ENCODE measurements around the gene MAP3K5. TPM values are rescaled to one million over a fixed set of nuclear protein-coding genes. Genes with fewer than 3 reads are reported as not detected.

The MAP3K5 gene
- total RNA-seq, 1 donor from 2014 or later = 31.2 TPM

DNA sequence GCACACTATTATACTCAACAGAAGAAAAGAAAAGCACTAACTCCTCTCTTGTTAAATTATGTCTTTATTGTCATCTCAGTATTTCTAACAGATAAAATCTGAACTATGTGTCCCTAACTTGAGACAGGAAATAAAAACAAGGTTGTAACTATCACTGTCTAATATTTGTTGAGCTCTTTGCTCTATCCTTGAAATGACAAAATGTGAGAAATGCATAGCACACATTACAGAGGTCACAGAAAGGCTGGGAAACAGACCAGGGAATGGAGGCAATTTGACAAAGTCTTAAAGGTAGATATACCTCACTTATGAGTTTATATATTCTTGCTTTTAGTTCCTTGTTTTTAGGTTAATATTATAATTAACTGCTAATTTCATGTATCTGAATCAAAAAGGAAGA lies 139.6 kb downstream of the MAP3K5 start:
- H3K9me3 ChIP-seq = no peaks in the 10 kb centered on the region
- no peaks in the 10 kb centered on the region for H3K4me1 ChIP-seq
- H3K4me3 ChIP-seq = no peak overlapping the region
- no peak overlapping the region for H3K27ac ChIP-seq
- intact Hi-C loops (cut with DNase I) = no loop called here
- DNase-seq (ENCODE audit: extremely low spot score in 2 of 2) = no peak
- H3K27me3 ChIP-seq = no peaks in the 10 kb centered on the region
- TF ChIP-seq, protein P1, sequence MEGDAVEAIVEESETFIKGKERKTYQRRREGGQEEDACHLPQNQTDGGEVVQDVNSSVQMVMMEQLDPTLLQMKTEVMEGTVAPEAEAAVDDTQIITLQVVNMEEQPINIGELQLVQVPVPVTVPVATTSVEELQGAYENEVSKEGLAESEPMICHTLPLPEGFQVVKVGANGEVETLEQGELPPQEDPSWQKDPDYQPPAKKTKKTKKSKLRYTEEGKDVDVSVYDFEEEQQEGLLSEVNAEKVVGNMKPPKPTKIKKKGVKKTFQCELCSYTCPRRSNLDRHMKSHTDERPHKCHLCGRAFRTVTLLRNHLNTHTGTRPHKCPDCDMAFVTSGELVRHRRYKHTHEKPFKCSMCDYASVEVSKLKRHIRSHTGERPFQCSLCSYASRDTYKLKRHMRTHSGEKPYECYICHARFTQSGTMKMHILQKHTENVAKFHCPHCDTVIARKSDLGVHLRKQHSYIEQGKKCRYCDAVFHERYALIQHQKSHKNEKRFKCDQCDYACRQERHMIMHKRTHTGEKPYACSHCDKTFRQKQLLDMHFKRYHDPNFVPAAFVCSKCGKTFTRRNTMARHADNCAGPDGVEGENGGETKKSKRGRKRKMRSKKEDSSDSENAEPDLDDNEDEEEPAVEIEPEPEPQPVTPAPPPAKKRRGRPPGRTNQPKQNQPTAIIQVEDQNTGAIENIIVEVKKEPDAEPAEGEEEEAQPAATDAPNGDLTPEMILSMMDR (IDR thresholded peaks at IDR 0.05) = no peak
- TF ChIP-seq POLR2AphosphoS5 (IDR thresholded peaks at IDR 0.05; ENCODE audit: insufficient read depth in 1 of 2, low read depth in 1 of 2) (no peak), POLR2A (IDR thresholded peaks at IDR 0.05) (no peak)
- no peaks in the 10 kb centered on the region for H3K36me3 ChIP-seq

DNA sequence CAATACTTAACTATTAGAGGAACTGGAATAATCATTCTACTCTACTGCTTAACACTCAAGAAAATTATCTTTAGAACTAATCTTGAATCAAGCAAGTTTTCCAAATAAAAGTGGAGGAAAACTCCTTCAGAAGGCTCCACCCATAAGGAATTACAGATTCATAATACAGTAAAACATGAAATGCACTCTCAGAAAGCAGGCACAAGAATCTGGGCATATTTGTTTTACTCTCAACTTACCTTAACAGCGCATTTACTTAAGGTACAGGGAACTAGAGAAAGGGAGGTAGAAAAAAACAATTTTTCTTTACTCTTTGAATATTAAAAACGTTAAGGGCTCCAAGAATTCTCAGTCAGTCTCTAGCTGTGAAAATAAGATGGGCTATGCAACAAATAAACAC lies 140.3 kb downstream of the MAP3K5 start:
- Histone ChIP-seq H3K4me1 (peaks cover 4% of the 10 kb centered on the region), H3K9me3 (no peaks in the 10 kb centered on the region), H3K4me3 (no peak overlapping the region), H3K27ac (no peak overlapping the region), H3K36me3 (no peaks in the 10 kb centered on the region), H3K27me3 (no peaks in the 10 kb centered on the region)
- TF ChIP-seq POLR2A (IDR thresholded peaks at IDR 0.05) = no peak
- no peak for DNase-seq (ENCODE audit: extremely low spot score in 2 of 2)
- intact Hi-C loops (cut with DNase I) = no loop called here

DNA sequence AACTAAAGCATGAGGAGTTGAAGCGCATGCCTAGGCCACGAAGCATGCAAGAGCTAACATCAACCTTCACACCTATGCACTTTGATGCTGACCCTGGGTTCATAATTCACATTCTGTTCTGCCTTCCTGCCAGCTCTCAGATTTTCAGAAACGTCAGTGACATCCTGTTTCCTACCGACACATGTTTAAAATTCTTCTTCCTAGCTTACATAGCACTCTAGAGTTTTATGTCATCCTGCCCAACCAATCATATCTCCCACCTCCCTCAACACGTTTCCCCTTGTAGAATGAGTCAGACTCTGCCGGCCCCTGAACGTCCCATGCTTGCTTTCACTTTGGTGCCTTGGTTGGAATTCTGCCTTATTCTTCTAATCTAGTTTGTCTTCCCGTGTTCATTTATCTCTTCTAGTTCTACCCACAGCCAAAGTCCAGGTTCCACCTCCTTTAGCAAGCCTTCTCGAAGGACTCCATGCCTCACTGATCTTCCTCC lies 144.9 kb downstream of the MAP3K5 start:
- no peak for DNase-seq (ENCODE audit: extremely low spot score in 2 of 2)
- peaks cover 17% of the 10 kb centered on the region for H3K4me1 ChIP-seq
- no peaks in the 10 kb centered on the region for H3K9me3 ChIP-seq
- intact Hi-C loops (cut with DNase I) = no loop called here
- TF ChIP-seq, protein P1 (IDR thresholded peaks at IDR 0.05) = no peak
- TF ChIP-seq POLR2AphosphoS5 (IDR thresholded peaks at IDR 0.05; ENCODE audit: insufficient read depth in 1 of 2, low read depth in 1 of 2) = no peak
- TF ChIP-seq POLR2A (IDR thresholded peaks at IDR 0.05) = no peak
- no peaks in the 10 kb centered on the region for H3K27me3 ChIP-seq
- no peak overlapping the region for H3K4me3 ChIP-seq
- no peaks in the 10 kb centered on the region for H3K36me3 ChIP-seq
- peak overlapping the region; percentile 8 for H3K27ac ChIP-seq

DNA sequence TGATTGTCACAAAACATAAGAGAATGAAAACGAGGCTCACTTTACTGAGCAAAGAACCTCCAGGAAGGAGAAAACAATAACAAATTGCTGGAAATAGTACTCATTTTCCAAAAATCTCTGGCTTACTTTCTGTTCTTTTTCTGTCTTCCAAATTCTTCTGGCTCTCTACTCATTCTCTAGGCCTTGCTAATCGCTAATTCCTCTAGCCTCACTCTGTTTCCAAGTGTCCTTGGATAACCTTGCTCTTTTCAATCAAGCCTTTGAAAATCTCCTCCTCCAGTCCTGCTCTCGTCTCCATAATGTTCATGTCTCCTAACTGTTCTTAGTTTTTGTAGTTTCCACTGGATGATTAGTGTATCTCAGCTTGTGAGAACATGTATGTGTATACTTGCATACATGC lies 145.9 kb downstream of the MAP3K5 start:
- Histone ChIP-seq H3K4me3 (no peak overlapping the region), H3K36me3 (no peaks in the 10 kb centered on the region), H3K4me1 (peaks cover 17% of the 10 kb centered on the region), H3K27me3 (no peaks in the 10 kb centered on the region), H3K9me3 (no peaks in the 10 kb centered on the region), H3K27ac (no peak overlapping the region)
- no peak for DNase-seq (ENCODE audit: extremely low spot score in 2 of 2)
- intact Hi-C loops (cut with DNase I) = no loop called here
- TF ChIP-seq POLR2AphosphoS5 (IDR thresholded peaks at IDR 0.05; ENCODE audit: insufficient read depth in 1 of 2, low read depth in 1 of 2) = no peak
- TF ChIP-seq, protein P1 (IDR thresholded peaks at IDR 0.05) = no peak
- no peak for TF ChIP-seq POLR2A (IDR thresholded peaks at IDR 0.05)

DNA sequence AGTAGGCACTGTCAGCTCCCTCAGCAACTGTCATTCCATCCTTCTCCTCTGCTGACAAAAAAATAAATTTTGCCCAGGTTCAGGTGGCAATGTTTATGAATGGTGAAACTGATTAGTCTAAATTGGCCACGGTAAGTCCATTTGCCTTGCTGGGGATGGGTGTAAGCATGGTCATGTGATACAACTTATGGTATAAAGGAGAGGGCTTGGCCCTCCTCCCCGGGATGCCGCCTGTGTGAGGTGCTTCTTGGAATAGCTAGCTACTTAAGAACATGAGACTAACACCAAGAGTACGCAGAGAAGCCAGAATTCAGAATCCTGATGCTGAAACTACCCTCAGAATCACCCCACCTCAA lies 147.7 kb downstream of the MAP3K5 start:
- Histone ChIP-seq H3K27ac (peak overlapping the region; percentile 43), H3K4me1 (peaks cover 17% of the 10 kb centered on the region), H3K9me3 (no peaks in the 10 kb centered on the region), H3K4me3 (no peak overlapping the region), H3K27me3 (no peaks in the 10 kb centered on the region), H3K36me3 (no peaks in the 10 kb centered on the region)
- TF ChIP-seq POLR2A (IDR thresholded peaks at IDR 0.05) (no peak), POLR2AphosphoS5 (IDR thresholded peaks at IDR 0.05; ENCODE audit: insufficient read depth in 1 of 2, low read depth in 1 of 2) (no peak)
- TF ChIP-seq, protein P1 (IDR thresholded peaks at IDR 0.05) = no peak
- DNase-seq (ENCODE audit: extremely low spot score in 2 of 2) = no peak
- intact Hi-C loops (cut with DNase I) = loop anchor here (2.0 kb wide), 1 partner anchor 148 kb away; the partner anchor contains the start of gene MAP3K5

All from vagina (tissue), 2 donors.